K562 treated with DMSO at 1 percent for 12 hours (cell line): ENCODE measurements around the gene MYH10. TPM values are rescaled to one million over a fixed set of nuclear protein-coding genes. Genes with fewer than 3 reads are reported as not detected.

Experiments
- total RNA-seq: library from RNA; unstranded; fragments of 300-600 nt; gene quantifications from 2 replicates; pipeline ENCODE4 v1.2.3, GENCODE V29; 2022; ENCODE audit not compliant: insufficient read depth

Gene MYH10
- 9.6 and 31.3 TPM in 2 replicates for total RNA-seq

DNA sequence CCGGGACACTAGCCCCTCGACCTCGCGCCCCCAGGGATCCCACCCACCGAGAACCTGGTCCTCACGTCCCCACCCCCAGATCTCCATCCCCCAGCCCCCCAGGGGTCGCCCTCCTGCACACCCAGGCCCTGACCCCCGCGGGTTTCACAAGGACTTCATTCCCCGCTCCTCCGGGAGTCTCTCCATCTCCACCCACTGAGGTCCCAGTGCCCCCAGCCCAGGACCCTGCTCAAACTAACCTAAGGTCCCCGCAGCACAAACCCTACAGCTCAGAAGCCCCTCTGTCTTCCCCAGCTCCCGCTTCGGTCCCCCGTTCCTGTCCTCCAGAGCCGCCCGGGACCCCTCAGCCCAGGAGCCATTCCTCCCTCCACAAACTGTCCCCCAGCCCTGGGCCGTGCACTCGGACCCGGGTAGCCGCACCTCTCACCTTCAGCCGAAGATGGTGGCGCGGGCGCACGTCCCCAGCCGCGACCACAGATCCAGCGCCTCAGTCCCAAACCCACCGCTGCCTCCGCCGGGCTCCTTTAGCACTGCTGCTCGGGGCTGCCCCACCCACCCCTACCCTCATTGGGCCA, at the start of gene MYH10:
Gene MYH10, minus strand, starts transcription at position 499 of the 575 bp plus-strand sequence. CDS start 7,479 bp downstream, outside the sequence.

DNA sequence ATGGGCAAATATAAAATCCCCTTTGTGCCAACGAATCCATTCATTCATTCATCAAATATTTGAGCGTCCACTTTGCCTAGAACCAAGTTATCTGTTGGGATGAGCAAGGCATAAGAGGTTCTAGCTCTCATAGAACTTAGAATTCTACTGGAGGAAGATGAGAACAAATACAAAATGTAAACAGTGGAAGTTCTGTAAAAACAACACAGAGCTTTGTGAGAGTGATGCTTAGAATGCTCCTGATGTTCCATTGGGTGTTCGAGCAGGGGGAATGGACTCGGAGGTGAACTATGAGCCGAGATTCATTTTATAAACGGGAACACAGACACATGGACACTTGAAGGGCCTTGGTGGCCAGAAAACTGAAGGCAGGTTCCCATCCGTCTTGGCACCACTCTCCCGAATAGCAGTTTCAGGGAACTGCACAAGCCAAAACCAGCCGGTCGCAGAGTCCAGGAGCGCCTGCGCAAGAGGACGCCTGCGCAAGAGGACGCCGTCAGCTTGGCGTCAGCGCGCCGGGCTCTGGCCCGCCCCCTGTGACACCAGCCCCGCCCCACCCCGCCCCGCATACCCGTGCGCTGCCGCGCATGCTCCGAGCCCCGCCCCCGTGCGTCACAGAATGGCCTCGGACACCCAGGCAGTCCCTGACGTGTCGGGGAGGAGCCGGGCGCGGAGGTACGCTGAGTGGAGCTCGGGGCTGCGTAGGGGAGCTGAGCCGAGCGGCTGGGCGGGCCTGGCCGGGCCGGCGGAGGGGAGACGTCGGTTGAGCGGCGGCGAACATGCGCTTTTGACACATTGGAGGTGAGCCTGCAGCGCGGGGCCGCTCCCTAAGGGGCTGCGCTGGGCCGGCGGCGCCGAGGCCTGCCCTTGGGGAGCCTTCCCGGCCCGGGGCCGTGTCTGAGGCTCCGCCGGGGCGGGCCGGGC, 195.0 kb downstream of the MYH10 start, which contains the start of gene NDEL1:
Gene NDEL1, plus strand, starts transcription at position 640 of the 924 bp plus-strand sequence. CDS start 8,388 bp downstream, outside the sequence.

Other genes starting within 250 kb of the MYH10 start
- 5,262 and 6,153 TPM in 2 replicates for gene RPL26, start 247.5 kb downstream of the MYH10 start, total RNA-seq
- gene RNF222, start 232.9 kb downstream of the MYH10 start, total RNA-seq: not detected in 2 replicates
- gene NDEL1, start 194.8 kb downstream of the MYH10 start, total RNA-seq: 17.4 and 36.8 TPM in 2 replicates
- gene CCDC42, start 114.1 kb upstream of the MYH10 start, total RNA-seq: not detected in 2 replicates
- gene SPDYE4, start 127.8 kb upstream of the MYH10 start, total RNA-seq: not detected in 2 replicates
- gene MFSD6L, start 168.6 kb upstream of the MYH10 start, total RNA-seq: not detected in 2 replicates
- not detected in 2 replicates for gene PIK3R6, start 236.9 kb upstream of the MYH10 start, total RNA-seq